GM18858 (cell line): Measurements from ENCODE around the gene LRP11.
"Not testable (repeated sequence)": the region's sequence is repeated elsewhere in the genome, so short reads cannot be mapped to it uniquely, and the experiment has no call there.

ENCODE experiments used
- ATAC-seq: cut with Tn5 transposase; IDR thresholded peaks from one replicate; pipeline ENCODE4 v1.9.1; 2021; ENCODE audit not compliant: unreplicated experiment

LRP11 gene

GRCh38 chr6:149863698-149864577 lies at the start of gene LRP11:
LRP11 (minus strand) TSS chr6:149864359; CDS start chr6:149864020, 339 bp downstream.
- peak; percentile 76 for ATAC-seq

DNA sequence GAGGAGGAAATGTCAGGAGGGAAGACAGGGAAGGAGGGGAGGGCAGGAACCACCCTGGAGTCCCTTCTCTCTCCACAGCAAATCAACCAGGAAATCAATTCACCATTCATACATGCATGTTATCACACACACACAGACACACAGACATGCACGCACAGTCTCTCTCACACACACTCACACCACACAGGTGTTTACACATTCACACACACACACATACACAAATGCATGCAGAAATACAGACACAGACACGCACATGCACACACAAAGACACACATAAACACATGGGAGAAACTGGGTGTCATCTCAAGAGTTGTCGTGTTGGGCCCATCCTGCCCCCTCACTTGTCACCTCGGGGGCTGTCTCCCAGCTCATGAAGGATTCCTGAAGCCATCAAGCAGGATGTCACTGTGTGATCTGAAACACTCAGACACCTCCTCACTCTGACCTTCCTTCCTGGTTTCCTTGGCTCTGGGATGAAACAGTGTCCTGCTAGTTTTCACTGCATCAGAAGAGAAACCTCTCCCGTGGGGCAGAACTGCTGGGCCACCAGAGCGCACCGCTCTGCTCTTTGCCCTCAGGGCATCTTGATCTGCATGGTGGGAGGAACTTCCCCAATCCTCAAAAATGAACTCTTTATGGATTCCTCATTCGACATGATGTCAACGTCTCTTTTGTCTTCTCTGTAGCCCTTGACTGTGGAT lies 49.5 kb upstream of the LRP11 start:
- no peak for ATAC-seq

GRCh38 chr6:149913085-149913484 lies 48.9 kb upstream of the LRP11 start:
- no peak for ATAC-seq

DNA sequence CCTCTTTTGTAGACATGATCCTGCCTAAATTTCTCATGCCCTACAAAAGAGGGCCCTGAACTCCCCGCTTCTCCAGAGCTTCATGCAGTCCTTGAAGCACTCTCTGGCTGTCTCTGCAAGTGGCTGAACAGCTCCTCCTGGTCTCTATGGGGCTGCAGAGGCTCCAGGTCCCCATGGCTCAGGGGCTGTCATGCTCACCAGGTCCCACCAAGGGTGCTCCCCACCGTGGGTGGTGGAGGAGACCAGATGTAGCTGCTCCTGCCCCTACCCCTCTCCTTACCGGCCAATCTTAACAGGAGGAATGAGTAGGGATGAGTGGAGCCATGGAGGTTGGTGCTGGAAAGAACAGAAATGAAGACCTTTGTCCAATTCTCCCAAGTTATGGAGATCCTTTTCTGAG lies 48.5 kb upstream of the LRP11 start:
- ATAC-seq = not testable (repeated sequence)

- ATAC-seq = no peak
Measured at GRCh38 chr6:149910721-149911151, 46.6 kb upstream of the LRP11 start.

DNA sequence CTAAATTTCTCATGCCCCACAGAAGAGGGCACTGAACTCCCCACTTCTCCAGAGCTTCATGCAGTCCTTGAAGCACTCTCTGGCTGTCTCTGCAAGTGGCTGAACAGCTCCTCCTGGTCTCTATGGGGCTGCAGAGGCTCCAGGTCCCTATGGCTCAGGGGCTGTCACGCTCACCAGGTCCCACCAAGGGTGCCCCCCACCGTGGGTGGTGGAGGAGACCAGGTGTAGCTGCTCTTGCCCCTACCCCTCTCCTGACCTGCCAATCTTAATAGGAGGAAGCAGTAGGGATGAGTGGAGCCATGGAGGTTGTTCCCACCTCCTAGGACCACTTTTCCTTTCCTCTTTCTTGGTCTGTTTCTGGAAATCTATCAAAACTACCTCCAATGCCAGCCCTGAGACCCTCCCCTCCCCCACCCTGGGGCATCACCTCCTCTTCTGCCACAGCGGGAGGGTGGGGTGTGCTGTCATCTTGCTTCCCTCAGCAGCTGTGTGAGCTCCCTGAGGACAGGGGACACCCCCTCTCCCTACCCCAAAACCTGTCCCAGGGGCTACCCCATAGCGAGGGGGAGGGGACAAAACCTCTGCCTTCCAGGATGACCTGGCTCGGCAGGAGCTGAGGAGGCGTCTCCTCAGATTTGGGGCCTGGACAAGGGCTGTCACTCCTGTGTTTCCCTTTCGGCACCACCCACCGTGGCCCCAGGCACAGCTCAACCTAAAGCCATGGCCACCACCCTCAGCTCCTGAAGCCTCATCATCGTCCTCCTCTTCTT lies 45.7 kb upstream of the LRP11 start:
- no peak for ATAC-seq

- ATAC-seq = not testable (repeated sequence)
Measured at GRCh38 chr6:149908480-149908879, 44.3 kb upstream of the LRP11 start.

DNA sequence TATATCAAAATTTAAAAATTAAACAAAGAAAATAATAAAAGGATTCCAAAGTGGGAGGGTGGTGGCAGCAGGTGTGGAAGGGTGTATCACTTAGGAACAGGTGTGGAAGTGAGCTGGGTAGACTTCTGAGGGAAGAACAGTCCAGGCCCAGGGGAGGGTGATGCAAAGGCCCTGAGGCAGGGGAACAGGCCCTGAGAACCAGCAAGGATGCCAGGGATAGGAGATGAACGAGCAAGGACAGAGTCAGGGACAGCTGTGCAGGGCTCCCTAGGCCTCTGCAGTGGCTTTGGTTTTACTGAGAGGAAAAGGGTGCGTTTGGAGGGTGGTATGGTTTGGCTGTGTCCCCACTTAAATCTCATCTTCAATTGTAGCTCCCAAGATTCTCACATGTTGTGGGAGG lies 43.2 kb upstream of the LRP11 start:
- no peak for ATAC-seq

DNA sequence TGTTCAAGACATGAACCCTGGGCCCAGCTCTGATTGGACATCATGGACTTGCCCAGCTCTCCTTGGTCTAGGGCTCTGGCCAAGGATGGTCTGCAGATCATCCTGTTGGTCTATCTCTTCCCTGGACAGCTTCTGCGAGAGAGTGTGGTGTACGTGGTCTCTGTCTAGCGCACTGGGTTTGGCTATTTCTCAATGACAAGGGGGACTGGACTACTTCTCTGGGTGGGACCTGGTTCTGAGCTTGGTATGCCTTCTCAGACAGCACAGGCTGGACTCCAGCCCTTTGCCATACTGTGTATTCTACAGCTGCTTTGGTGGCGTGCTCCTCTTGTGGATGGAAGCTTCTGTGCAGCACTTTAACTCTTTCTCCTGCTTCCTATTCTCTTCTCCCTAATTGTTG lies 42.2 kb upstream of the LRP11 start:
- ATAC-seq = no peak

GRCh38 chr6:149905911-149906371 lies 41.8 kb upstream of the LRP11 start:
- no peak for ATAC-seq

DNA sequence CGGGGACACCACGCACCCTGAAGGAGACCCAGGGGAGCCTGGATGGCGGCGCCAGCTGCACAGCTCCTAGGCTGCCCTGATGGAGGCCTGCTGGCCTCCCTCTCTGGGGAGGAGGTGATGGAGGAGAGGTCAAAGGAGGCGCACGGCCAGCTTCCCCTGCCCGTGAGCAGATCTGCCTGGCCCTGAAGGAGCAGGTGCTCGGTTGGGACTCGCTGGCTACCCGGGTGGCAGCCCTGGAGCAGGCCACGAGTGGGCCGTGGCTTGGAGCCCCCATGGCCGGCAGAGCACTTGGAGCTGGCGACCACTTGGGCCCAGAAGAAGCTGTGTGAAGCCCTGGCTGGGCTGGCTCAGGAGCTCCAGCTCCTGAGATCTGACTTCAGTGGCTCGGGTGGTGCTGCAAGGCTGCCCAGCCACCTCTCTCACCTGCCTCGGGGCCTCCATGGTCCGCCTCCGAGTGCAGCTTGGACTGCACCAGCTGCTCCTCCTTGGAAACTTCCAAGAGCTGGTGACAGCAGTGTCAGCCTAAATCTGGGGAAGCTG lies 41.3 kb upstream of the LRP11 start:
- no peak for ATAC-seq

DNA sequence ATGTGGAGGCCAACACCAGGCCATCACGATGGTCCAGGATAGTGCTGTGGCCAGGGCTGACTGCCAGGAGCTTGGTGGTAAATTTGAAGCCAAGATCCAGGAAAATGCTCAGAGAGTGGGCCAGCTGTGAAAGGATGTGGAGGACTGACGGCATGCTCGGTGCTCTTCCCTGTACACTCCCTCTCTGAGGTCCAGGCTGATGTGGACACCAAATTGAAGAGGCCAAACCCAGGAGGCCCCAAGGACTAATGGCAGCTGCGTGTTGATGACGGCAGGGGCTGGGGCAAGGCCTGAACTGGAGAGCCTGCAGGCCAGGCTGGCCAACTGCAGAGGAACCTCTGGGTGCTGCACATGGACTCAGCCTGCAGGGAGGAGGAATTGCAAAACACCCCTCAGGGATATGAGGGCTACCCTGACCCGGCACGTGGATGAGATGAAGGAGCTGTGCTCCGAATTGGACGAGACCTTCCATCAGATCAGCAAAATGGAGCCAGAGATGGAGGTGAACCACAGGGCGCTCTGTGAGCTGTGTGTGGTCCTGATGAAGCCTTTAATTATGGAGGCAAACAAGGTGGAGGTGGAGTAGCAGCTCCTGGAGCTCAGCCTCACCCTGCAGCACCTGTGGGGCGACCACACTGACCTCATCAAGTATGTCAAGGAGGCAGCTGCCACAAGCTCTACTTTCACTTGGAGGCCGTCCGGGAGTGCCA lies 40.7 kb upstream of the LRP11 start:
- ATAC-seq = no peak

- no peak for ATAC-seq
Measured at GRCh38 chr6:149903938-149904611, 39.9 kb upstream of the LRP11 start.

DNA sequence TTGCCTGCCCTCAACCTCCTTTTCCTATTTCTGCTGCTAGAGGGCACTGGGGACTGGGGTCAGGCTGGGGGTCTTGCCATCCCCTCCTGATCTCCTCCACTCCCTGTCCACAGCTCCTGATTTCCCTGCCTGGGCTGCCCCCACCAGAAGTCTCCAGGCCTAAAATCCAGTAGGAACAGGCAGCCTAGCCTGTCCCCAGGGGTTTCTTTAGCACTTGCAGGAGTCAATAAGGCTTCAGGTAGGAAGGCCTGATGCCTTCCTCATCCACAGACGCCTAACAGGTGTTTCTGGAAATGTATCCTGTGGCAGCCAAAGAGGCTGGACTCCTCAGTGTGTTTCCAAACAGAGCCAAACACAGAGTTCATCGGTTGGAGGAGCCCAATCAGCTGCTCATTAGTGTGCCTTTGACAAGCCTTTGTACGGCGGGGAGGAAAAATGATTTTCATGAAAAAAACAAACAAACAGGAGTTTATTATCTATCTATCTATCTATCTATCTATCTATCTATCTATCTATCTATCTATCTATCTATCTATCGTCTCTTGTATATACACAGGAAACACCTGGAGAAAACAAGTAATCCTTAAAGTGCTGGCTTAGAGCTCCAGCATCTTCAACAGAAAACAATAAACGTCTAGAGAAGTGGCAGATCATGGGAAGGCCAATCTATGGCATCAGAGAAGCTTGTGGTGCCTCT lies 37.4 kb upstream of the LRP11 start:
- ATAC-seq = no peak

DNA sequence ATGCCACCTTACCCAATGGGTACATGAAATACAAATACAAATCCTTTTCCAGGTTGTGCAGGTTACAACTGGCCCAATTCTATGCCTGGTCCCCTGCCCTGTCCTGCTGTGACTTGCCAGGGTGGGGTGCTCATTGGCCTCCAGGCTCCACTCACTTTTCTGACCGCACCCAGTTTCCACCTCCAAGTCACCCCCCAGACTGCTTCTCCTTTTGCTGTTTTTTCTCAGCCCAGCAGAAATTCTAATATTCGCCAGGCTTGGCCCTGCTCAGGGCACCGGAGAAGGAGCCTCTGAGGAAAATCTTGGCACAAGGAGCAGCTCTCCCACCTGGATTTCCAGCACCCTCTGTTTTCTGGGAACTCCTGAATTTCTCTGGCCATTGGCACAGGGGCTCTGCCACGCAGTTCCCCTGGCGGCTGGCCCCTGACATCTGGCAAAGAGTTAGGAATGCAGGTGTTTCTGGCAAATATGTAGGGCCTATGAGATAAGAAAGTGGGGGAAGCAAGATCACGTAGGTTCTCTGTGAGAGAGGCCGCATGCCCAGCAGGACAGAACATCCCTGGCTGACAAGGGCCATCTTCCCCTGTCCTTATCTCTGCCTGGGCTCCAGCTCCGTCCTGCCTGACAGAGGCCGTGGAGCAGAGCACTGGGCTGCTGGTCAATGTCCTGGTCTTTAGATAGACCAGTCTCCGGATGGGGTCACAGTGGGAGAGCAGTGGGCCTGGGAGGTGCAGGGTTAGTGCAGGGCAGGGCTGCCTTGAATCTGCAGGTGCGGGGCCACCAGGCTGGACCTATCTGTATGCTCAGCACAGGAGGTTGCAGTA lies 36.7 kb upstream of the LRP11 start:
- no peak for ATAC-seq

GRCh38 chr6:149899926-149900619 lies 35.9 kb upstream of the LRP11 start:
- no peak for ATAC-seq

GRCh38 chr6:149899486-149899885 lies 35.3 kb upstream of the LRP11 start:
- ATAC-seq = no peak

DNA sequence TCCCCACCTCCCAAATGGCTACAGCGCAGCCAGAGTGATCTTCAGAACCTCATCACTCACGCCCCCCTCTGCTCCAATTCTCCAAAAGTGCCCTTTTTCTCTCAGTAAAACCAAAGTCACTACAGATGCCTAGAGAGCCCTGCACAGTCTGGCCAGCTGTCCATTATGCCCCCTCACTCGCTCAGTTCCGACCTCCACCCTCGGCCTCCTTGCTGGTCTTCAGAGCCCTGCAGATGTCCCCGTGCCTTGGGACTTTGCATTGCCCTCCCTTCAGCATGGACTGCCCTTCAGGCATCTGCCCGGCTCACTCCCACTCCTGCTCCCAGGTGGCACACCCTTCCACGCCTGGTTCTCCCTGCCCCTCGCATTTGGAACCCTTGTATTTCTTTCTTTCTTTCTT lies 34.8 kb upstream of the LRP11 start:
- no peak for ATAC-seq
